Measurements from ENCODE around the gene PRKAG1.
"Not testable (repeated sequence)": the region's sequence is repeated elsewhere in the genome, so short reads cannot be mapped to it uniquely, and the experiment has no call there.

PRKAG1 gene

GRCh38 chr12:49018261-49019119, at the start of gene PRKAG1:
Gene PRKAG1, minus strand, starts transcription at chr12:49018776. Its CDS starts 36 bp downstream, at chr12:49018740.
- DNase-seq (ENCODE audit: low read depth, low spot score), result peak; percentile 93

GRCh38 chr12:49066120-49066519, 47.5 kb upstream of the PRKAG1 start:
- no peak for DNase-seq (ENCODE audit: low read depth, low spot score)

GRCh38 chr12:49064767-49065152, 46.2 kb upstream of the PRKAG1 start:
- DNase-seq (ENCODE audit: low read depth, low spot score), result no peak

- DNase-seq (ENCODE audit: low read depth, low spot score), result not testable (repeated sequence)
Measured at GRCh38 chr12:49061916-49062315, 43.3 kb upstream of the PRKAG1 start.

- no peak for DNase-seq (ENCODE audit: low read depth, low spot score)
Measured at GRCh38 chr12:49061157-49061650, 42.6 kb upstream of the PRKAG1 start.

GRCh38 chr12:49060237-49061156, 41.9 kb upstream of the PRKAG1 start, which contains the start of gene KMT2D:
Gene KMT2D, minus strand, starts transcription at chr12:49060794. Its CDS starts 5,470 bp downstream, at chr12:49055324.
- DNase-seq (ENCODE audit: low read depth, low spot score), result peak; percentile 79

- DNase-seq (ENCODE audit: low read depth, low spot score), result no peak
Measured at GRCh38 chr12:49059299-49060171, 41.0 kb upstream of the PRKAG1 start.

- no peak for DNase-seq (ENCODE audit: low read depth, low spot score)
Measured at GRCh38 chr12:49059045-49059298, 40.4 kb upstream of the PRKAG1 start.

GRCh38 chr12:49058366-49059044, 39.9 kb upstream of the PRKAG1 start:
- DNase-seq (ENCODE audit: low read depth, low spot score), result no peak

- DNase-seq (ENCODE audit: low read depth, low spot score), result no peak
Measured at GRCh38 chr12:49057888-49058287, 39.3 kb upstream of the PRKAG1 start.

- peak; percentile 17 for DNase-seq (ENCODE audit: low read depth, low spot score)
Measured at GRCh38 chr12:49055978-49056754, 37.6 kb upstream of the PRKAG1 start.

- DNase-seq (ENCODE audit: low read depth, low spot score), result no peak
Measured at GRCh38 chr12:49055092-49055491, 36.5 kb upstream of the PRKAG1 start.

GRCh38 chr12:49054524-49054923, 35.9 kb upstream of the PRKAG1 start:
- DNase-seq (ENCODE audit: low read depth, low spot score), result no peak

GRCh38 chr12:49054096-49054495, 35.5 kb upstream of the PRKAG1 start:
- no peak for DNase-seq (ENCODE audit: low read depth, low spot score)

GRCh38 chr12:49052451-49053208, 34.1 kb upstream of the PRKAG1 start:
- no peak for DNase-seq (ENCODE audit: low read depth, low spot score)

- no peak for DNase-seq (ENCODE audit: low read depth, low spot score)
Measured at GRCh38 chr12:49051777-49052438, 33.3 kb upstream of the PRKAG1 start.

- no peak for DNase-seq (ENCODE audit: low read depth, low spot score)
Measured at GRCh38 chr12:49051373-49051764, 32.8 kb upstream of the PRKAG1 start.

- no peak for DNase-seq (ENCODE audit: low read depth, low spot score)
Measured at GRCh38 chr12:49050507-49051372, 32.2 kb upstream of the PRKAG1 start.

Data from activated CD4-positive, CD25-positive, alpha-beta regulatory T cell treated with anti-CD3 and anti-CD28 coated beads, Interleukin-2, amount 50 U/mL, for 16 hours (primary cell).